GM21529 (cell line): Measurements from ENCODE around the gene ALDH1B1.
"Not testable (repeated sequence)": the region's sequence is repeated elsewhere in the genome, so short reads cannot be mapped to it uniquely, and the experiment has no call there.

Experiments used
- ATAC-seq: cut with Tn5 transposase; IDR thresholded peaks from one replicate; pipeline ENCODE4 v1.9.1; 2021; ENCODE audit not compliant: unreplicated experiment

Gene ALDH1B1

GRCh38 chr9:38385896-38386295 lies 6.6 kb upstream of the ALDH1B1 start:
- no peak for ATAC-seq

DNA sequence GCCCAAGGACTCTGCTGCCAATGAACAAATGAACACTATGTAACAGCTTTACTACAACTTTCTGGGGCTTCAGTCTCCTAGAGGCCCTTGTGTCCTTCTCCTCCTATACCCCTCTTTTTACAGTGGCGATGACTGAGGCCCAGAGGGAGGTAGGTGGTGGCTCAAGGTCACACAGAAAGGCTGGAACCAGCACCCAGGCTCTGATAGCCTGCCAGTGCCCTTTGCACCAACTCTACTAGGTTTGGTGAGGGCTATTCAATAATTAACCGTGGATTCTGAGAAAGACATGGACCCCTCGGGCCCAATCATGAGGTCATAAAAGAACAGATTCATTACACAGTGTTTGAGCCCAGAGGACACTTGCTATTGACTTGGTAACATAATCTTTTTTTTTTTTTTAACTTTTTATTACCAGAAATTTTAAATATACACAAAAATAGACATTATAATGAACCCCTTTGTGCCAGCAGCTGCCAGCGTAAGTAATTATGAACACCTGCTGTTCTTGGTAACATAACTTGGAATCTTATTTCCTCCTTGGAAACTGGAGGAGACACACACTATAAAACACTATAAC lies 6.1 kb upstream of the ALDH1B1 start:
- no peak for ATAC-seq

DNA sequence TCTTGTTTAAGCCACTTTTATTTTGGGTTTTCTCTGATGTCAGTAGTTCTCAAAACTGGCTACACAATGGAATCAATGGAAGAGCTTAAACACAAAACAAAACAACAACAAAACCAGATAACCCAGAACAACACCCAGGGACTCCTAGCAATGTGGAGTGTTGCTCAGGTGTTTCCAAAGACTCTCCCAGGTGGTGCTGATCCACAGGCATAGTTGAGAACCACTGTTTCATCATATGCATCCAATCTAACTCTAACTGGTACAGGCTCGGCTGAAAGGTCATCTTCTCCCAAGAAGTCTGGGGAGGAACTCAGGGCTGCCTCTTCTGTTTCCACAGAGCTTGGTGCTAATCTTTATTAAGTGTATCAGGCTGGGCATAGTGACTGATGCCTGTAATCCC lies 5.4 kb upstream of the ALDH1B1 start:
- ATAC-seq: no peak

- no peak for ATAC-seq
Measured at GRCh38 chr9:38387751-38388150, 4.8 kb upstream of the ALDH1B1 start.

DNA sequence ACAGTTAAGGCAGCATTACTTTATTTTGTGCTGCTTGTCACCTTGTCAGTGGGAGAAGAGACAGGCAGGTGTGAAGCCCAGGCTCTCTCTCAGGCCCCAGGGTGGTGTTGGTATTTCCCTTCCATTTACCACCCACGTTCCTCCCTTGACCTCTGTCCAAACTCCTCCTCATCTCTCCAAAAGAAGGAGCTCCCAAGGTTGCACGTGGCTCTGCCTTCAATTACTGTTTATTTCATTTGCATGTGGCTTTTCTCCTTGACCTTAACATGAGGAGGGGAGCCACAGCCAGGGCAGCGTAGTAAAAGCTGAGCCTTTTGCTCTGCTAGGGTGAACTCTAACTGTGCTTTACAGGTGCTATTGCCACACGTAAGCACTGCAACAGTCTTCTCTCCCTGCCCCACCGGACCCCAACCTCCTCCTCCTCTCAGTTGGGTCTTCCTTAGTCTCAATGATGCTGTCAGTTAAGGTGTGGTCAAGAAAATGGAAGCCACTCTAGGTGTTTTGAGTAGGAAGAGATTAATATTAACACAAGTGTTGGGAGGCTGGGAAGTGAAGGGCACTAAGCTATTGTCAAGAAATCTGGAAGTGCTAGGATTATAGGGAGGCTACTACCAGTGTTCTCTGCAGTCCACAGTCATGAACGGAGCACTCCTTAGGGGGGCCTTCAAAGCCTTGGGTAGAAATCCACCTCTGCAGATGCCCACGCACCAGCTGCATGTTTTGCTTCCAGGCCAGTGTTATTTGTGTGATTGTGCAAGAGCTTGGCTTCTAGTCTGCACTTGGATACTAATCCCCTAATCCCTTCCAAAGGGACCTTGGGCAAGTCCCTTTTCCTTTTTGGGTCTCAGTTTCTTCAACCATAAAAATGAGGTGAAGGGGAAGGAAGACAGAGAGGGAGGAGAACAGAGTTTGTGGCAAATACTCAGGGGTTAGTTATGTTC lies 3.9 kb upstream of the ALDH1B1 start:
- no peak for ATAC-seq

DNA sequence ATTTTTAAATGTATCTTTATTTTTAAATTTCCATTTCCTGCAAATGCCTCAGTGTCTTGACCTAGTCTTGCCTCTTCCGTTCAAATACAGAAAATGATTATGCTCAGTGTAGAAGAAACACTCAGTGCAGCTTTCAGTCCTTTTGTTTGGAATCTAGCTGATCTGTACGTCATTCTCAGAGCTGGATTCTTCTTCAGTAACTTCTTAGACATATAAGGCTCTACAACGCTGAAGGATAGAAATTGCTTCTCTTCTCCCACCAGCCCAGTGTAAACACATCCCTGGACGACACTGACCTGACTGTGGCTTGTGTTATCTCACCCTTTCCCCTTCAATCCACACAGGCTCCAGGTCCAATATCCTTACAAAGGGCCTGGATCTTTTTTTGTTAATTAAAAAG lies 3.2 kb upstream of the ALDH1B1 start:
- no peak for ATAC-seq

DNA sequence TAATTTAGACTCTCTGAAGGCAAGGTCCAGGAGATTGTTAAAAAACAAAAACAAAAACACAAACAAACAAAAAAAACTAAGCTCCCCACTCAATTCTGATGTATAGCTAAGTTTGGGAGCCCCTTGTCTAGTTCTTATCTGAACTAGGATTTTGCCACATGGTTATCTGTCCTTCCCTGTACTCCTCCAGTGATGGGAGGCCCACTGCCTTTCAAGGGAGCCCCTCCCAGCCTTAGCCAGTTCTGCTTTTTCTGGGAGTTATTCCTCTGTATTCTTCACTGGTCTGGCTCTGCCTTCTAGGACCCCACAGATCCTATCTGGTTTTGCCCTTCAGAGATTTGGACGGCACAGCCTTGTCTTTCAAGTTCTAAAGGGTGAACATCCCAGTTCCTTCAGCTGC lies 2.1 kb upstream of the ALDH1B1 start:
- ATAC-seq: no peak

DNA sequence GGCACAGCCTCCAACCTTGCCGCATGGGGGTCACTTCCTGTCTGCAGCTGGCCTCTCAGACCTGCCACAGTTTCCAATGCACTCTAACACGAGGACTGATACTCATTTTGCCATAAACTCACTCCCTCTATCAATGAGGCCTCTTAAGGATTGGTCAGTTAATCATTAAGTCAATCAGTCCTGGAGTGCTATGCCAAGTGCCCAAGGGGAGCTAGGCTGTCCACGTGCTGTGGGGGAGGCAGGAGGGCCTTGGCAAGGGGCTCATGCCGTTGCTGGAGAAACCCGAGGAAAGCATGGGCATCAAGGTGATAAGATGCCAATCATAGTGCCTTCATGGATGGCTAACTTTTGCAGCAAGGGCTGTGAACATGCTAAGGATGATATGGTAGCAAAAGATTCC lies 1.7 kb upstream of the ALDH1B1 start:
- no peak for ATAC-seq

DNA sequence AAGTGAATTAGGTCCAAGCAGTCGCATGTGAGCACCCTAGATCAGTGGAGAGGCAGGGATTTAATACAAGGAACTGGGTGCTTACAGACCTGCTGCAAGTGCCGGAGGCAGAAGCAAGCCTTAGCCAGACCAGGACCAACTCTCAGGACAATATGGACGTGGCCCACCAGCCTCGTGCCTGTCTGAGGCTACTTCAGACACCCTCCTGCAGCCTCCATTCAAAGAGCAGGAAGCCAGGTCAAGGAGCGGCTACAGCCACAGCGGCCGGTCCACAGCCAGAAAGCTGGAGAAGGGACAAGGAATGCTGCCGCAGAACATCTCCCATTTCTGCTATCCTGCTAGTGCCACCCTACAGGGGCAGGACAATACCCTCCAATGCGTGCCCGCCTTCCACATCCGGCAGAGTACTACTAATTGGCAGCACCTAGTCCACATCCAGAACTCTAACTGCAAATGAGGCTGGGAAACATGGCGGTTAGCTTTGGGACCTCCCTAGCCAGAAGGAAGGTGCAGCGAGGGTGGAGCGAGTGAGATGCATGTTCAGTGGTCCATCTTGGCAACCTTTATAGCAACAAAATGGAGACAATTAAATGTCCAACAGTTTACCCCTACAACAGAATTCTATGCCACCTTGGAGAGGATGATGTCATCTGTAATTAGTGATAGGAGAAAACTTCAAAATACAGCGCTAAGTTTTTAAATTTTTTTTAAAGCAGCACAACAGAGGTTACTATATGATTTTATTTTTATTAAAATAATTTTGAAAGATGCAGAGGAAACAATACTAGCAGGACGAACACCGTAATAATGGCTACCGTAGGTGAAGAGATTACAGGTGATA lies 1.0 kb upstream of the ALDH1B1 start:
- ATAC-seq: no peak

DNA sequence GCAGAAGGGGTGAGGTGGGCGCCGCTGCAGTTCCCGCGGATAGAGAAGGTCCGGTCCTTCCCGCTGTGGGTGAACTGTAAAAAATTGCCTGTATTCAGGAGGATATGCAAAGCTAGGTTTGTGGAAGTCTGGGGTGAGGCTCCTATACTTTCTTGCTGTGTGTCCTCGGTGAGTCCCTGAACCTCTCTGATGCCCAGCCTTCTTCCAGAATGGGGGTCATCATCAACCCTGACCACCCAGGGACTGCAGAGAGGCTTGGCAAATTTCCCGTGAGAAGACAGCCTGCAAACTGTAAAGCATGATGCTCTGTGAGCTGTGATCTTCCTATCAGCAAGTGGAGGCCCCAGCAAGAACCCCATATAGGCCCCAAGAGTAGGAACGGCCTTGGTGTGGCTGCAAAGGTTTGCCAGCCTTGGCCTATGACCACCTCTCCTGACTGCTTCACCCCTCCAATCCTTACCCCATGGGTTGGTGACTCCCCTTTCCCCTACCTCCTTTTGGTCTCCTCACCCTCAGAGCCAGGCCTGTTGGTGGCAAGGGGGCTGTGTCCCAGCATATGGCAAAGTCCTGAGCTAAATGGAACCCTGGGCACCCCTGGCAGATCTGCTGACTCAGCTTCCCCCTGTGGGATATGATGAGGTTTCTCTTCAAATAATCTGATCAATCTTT lies 760 bp downstream of the ALDH1B1 start:
- ATAC-seq: peak; percentile 9

DNA sequence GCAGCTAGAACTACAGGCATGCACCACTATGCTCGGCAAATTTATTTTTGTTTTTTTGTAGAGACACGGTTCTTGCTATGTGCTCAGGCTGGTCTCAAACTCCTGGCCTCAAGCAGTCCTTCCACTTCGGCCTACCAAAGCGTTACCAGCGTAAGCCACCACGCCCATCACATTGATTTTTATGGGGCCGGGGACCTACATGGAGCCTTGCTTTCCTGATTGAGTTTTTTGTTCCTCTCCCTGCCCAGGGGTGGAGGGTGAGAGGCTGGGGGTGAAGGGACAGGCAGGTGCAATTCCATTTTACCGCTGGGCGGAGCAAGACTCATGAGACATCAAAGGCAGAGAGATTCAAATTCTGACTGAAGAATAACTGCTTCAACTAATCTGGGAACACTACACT lies 1.9 kb downstream of the ALDH1B1 start:
- no peak for ATAC-seq

- no peak for ATAC-seq
Measured at GRCh38 chr9:38395653-38396370, 3.3 kb downstream of the ALDH1B1 start.

- ATAC-seq: no peak
Measured at GRCh38 chr9:38396371-38396671, 3.8 kb downstream of the ALDH1B1 start.

- ATAC-seq: not testable (repeated sequence)
Measured at GRCh38 chr9:38399191-38399590, 6.7 kb downstream of the ALDH1B1 start.

- no peak for ATAC-seq
Measured at GRCh38 chr9:38401994-38402393, 9.5 kb downstream of the ALDH1B1 start.

DNA sequence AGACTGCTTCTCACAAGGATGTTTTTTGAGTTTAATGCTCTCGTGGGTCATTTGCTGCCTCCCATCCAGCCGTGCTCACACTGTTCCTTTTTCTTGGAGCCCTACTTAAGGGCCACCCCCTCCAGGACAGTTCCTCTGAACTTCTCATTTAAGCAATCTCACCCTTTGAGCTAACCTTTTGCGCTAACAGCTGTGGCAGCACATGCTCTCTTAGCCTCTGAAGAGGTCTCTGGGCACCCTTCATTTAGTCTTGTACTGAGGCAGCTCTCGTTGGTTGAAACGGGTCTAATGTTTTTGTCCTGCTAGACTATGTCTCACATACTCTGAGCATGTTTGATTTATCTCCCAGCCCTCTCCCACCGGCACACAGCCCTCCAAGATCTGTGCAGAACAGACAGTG lies 11.8 kb downstream of the ALDH1B1 start:
- no peak for ATAC-seq

- no peak for ATAC-seq
Measured at GRCh38 chr9:38405785-38406184, 13.3 kb downstream of the ALDH1B1 start.

- no peak for ATAC-seq
Measured at GRCh38 chr9:38406476-38407186, 14.1 kb downstream of the ALDH1B1 start.

GRCh38 chr9:38408719-38409118 lies 16.2 kb downstream of the ALDH1B1 start:
- ATAC-seq: peak; percentile 54

- ATAC-seq: no peak
Measured at GRCh38 chr9:38412751-38413150, 20.2 kb downstream of the ALDH1B1 start.
